Measurements from ENCODE around the gene TMEM240.

TMEM240 gene

DNA sequence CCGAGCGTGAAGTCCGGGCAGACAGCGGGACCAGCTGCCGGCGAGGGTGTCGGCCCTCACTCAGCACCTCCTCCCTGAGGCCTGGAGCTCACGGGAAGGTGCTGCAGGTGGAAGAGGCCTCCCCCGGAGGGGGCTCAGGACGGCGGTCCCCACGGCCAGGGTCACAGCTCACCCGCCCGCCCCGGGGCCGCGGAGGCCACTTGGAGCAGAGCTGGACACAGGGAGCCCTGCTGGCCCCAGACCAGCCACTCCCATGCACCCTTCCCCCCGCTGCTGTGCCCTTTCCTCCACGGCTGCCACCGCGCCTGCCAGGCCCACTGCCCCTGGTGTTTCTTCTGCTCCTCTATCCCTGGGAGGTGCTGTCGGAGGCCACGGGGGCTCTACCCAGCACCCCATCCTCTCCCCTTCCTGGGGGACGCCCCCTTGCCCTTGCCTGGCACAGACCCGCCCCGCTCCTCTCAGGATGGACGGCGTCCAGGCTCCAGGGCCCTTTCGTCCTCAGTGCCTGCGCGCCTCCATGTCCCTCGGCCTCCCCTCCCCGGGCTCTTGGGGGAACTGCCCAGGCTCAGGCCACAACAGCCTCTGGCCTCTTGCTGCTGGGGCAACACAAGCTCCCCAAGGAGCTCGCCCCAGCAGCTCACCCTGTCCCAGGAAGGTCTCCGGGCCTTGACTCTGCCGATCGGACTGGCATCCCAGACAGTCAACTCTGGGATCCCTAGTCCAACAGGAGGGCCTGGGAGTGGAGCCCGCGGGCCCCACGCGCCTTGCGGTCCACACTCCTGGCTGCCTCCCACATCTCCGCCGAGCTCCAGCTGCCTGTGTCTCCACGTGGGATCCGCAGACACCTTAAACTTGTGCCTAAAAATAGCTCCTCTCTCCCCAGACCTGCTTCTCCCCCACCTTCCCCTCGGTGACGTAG lies 4.1 kb downstream of the TMEM240 start:
- TF ChIP-seq, protein P1, sequence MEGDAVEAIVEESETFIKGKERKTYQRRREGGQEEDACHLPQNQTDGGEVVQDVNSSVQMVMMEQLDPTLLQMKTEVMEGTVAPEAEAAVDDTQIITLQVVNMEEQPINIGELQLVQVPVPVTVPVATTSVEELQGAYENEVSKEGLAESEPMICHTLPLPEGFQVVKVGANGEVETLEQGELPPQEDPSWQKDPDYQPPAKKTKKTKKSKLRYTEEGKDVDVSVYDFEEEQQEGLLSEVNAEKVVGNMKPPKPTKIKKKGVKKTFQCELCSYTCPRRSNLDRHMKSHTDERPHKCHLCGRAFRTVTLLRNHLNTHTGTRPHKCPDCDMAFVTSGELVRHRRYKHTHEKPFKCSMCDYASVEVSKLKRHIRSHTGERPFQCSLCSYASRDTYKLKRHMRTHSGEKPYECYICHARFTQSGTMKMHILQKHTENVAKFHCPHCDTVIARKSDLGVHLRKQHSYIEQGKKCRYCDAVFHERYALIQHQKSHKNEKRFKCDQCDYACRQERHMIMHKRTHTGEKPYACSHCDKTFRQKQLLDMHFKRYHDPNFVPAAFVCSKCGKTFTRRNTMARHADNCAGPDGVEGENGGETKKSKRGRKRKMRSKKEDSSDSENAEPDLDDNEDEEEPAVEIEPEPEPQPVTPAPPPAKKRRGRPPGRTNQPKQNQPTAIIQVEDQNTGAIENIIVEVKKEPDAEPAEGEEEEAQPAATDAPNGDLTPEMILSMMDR (IDR thresholded peaks at IDR 0.05) = no peak

DNA sequence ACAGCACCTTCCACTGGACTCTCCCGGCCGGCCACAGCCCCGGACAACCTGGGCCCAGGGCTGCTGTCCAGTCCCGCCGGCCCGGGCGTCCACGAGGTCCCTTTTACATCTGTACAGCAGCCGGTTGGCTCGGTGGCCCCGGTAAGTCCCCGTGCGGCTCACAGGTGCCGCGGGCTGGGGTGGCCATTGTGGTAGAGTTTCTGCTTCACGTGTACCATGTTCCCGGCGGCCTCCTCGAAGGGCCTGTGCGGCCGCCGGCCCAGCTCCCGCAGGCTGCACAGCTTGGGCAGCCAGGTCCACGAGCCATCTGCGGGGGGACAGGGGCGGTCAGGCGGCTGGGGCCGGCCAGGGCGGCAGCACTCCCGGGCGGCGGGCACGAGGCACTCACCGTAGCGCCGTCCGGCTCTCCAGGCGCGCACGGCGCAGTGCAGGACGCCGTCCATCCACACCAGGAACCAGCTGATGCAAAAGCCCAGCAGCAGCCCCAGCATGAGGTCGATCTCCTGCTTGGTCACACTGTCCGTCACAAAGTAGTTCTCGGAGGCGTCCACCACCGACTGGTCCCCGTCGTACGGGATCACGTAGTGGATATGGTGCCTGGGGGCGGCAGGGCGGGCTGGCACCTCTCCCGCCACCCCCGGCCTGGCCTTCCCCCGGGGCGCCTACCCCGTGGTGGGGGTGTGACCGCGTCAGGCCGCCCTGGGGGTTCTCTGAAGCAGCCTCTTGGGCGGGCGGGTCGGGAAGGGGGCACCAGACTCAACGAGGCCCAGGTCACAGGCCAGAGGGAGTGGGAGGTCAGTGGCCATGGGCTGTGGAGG lies 5.0 kb downstream of the TMEM240 start:
- TF ChIP-seq, protein P1 (IDR thresholded peaks at IDR 0.05) = no peak

DNA sequence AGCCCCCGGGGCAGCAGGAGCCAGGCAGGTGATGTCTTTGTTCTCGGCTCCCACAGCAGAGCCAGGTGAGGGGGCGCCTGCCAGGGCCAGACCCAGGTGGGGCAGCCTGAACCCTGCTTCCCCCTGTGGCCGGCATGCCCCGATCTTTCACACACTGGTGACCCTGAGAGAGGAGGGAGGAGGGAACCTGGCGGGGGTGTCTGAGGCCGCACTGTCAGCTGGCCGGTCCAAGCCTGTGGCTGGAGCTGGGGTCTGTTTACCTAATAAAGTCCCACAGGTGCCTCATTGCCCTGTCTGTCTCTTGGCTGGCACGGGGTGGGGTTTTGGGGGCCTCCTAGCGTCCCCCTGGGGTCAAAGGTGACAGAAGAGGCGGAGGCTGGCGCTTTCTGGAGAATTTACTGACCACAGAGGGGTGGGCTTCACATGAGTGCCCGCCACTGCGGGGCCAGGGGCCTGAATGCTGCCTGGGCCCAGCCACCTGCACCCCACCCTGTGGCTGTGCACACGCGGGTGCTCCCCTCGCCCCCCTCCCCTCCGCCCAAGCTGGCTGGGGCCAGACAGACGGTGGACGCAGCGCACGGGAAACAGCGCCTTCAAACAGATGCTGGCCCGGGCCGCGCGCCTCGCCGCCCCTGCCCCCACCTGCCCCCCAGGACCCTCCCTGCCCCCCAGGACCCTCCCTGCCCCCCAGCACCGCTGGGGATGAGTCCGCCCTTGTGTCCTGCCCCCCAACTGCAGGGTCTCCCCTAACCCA lies 5.8 kb downstream of the TMEM240 start:
- TF ChIP-seq, protein P1 (IDR thresholded peaks at IDR 0.05) = no peak

DNA sequence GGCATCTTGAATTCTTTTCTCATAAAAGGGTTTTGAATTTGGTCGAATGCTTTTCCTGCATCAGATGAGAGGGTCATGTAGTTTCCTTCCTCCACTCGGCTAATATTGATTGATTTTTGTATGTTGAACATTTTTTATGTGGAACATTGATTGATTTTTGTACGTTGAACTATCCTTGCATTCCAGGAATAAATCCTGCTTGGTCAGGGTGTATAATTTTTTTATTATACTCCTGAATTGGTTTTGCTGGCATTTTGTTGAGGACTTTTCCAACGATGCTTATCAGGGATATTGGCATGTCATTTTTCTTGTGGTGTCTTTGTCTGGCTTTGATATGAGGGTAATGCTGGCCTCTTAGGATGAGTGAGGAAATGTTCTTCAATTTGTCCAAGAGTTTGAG lies 8.5 kb downstream of the TMEM240 start:
- TF ChIP-seq, protein P1 (IDR thresholded peaks at IDR 0.05) = no peak

DNA sequence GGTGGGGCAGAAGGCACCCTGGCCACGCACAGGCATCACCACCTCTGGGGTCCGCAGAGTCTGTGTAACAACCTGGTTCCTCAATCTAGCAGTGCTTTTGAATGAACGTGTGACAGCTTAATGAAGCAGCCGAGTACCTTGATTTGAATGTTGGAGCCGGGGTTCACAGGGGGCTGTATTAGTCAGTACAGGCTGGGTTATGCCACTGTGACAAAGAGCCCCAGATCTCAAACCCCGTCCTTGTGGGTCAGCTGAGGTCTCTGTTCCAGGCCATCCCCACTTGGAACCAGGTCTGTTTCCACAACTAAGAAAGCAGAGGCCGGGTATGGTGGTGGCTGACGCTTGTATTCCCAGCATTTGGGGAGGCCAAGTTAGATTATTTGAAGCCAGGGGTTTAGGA lies 10.5 kb downstream of the TMEM240 start:
- TF ChIP-seq, protein P1 (IDR thresholded peaks at IDR 0.05) = no peak

DNA sequence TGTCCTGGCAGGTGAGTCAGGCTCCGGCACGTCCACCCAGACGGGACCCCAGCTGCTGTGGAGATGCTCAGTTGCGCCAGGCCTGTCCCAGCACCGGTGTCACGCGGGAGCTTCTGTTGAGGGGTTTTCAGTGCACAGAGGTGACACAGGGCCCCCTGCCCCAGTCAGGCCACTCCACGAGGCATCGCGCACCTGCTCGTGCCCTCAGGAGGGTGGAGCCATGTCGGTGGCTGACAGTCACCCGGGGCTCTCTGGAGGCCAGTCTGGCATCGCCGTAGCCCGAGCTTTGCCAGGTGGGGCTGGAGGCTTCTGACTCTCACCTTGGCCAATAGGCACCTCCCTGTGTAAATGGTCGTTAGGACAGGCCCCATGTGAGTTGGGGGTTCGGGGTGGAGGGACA lies 11.1 kb downstream of the TMEM240 start:
- TF ChIP-seq, protein P1 (IDR thresholded peaks at IDR 0.05) = no peak
